HS-5 (cell line): ENCODE results near the gene ARMC3.
"Not testable (repeated sequence)": the region's sequence is repeated elsewhere in the genome, so short reads cannot be mapped to it uniquely, and the experiment has no call there.

ENCODE experiments used
- DNase-seq: peaks from one replicate; pipeline ENCODE4 v3.0.0-alpha.2; 2012; ENCODE audit warnings: low read depth

The ARMC3 gene

DNA sequence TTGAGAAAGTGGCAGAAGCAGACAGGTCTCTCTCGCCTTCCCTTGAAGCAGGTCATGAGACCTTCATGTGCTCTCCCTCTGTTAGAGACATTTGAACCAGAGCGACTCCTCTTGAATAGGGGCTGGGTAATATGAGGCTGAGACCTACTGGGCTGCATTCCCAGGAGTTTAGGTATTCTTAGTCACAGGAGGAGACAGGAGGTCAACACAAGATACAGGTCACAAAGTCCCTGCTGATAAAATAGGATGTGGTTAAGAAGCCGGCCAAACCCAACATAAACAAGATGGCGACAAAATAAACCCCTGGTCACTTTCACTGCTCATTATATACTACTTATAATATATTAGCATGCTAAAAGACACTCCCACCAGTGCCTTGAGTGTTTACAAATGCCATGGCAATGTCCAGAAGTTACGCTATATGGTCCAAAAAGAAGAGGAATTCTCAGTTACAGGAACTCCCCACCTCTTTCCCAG, 124.0 kb downstream of the ARMC3 start:
- no peak for DNase-seq

DNA sequence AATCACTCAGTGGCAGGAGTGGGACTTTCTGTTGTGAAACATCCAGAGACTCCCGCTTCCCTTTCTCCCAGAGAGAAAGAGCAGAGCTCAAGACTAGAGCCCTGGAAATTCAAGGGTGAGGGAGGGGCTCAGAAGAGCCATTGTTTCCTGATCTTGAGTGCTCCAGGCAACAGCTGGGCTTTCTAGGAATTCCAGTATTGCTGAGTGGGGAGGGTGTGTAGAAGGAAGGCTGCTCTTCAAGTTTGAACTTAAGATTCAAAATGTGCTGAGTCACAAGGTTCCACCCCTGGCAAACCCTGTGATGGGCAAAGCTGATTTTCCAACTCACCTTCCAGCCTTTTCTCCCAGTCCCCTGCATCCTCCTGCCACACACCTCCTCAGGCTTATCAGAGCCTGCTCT, 125.2 kb downstream of the ARMC3 start:
- DNase-seq: no peak

DNA sequence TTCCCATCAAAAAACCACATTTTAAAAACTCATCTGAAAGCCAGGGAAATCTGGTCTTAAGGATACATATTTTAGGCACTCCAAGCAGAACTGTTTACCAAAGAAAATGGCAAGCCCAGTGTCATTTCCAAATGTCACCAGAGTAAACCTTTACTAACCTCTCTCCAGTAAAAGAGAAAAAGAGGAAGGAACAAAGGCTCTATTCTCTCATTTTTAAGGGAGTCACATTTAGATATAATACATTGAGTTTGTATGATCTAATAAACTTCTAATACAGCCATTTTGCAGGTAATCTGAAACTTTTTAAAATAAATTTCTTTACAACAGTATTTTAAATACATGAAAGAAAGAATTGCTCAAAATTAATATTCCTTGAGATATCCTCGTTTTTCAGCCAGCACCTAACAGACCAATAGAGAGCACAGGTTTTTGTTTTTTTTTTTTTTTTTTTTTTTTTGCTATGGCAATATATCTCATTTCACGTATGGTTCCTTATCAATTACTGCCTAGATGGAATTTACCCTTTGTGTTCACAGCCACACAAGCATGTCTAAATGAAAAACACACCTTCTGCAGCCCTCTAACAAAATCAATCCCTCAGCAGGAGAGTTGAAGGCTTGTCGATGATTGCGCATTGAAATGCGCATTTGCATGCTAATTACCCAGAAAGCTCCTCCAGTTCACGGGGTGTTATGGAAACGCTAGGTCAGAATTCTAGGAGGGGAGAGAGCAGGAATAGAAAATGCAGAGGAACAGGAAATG, 127.8 kb downstream of the ARMC3 start:
- no peak for DNase-seq

DNA sequence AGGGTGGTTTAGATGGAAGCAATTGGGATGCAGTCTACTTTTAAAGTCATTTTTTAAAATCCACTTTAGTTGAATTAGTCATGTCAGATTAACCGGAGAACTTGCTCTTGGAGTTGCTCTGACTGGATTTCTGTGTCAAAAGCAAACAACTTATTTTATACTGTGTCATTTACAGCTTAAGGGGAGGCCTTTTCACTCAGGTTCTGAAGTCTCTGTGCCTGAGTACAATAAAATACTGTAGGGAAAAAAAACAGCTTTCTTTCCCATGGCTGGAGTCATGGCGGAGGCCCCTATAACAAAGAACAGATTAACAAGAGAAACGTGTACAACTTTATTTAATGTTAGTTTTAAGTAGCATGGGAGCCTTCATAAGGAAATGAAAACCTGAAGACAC, 128.3 kb downstream of the ARMC3 start:
- DNase-seq: no peak

DNA sequence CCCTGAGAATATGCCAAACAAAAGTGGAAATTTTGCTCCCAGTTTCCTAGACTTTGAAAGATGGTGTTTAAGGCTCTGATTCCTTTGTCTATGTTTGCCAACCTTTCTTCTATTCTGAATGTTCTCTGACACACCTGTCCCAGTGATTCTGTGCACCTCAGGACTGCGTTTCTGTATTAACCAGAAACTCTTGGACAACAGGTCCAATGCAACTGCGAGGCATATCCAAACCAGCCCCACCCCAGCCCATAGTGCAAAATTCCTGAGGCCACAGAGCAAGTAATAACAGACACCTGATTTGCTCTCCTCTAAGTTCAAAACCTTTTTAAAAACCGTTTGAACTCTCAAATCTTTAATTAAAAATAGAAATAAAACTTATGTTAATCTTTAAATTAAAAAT, 130.5 kb downstream of the ARMC3 start:
- no peak for DNase-seq

DNA sequence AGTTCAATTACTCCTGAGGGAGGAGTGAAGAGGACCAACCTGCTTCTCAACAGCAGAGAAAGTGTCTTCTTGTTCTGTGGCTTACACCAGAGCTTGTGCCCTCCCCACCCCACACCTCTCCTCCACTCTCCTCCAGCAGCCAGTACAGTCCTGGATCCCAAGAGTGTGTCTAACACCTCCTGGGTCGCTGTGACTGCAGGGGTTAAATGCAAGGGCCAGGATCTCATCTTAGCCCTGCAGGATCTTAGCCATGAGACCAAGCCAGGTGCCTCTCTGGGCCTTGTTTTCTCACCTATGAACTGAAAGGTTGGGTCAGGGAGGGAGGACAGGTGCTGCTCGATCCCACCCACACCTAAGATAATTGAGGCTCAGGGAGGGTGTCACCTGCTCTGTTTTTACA, 133.1 kb downstream of the ARMC3 start:
- no peak for DNase-seq

DNA sequence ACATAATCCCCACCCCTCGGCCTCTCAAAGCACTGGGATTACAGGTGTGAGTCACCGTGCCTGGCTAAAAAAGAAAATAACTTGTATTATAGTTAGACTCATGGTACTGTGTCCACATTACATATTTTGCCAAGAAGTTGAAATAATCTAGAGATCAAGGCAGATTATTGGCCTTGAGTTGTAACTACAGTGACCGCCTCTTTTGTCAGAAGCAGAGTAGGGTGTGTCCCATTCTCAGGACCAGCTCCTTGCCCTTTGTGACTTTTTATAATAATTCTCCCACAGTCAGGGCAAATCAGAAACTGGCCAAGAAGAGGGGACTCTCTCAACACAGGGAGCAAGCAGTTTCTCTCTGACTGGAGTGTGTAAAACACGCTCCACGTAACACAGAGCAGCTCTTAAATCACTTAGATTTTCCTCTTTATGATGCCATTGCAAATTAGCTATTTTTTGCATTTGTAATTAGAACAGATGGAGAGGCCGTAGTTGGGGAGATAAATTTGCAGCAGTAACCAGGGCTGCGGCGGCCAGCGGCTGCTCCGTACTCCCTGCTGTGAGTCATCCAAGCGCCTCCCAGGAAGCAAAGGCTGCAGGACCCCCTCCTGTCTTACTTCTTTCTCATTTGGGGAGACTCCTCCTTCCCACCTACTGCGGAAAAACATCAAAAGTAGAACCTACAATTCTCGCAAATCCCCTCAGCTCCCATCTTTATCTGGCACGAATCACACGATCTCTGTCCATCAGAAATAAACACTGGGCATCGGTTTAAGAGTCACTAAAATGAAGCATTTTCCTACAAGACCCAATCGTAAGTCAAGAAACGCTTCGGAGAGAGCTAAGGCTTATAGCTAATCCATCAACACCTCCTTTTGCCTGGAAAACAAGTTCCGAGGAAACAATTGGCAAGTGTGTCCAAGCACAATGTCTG, 135.5 kb downstream of the ARMC3 start:
- DNase-seq: no peak

DNA sequence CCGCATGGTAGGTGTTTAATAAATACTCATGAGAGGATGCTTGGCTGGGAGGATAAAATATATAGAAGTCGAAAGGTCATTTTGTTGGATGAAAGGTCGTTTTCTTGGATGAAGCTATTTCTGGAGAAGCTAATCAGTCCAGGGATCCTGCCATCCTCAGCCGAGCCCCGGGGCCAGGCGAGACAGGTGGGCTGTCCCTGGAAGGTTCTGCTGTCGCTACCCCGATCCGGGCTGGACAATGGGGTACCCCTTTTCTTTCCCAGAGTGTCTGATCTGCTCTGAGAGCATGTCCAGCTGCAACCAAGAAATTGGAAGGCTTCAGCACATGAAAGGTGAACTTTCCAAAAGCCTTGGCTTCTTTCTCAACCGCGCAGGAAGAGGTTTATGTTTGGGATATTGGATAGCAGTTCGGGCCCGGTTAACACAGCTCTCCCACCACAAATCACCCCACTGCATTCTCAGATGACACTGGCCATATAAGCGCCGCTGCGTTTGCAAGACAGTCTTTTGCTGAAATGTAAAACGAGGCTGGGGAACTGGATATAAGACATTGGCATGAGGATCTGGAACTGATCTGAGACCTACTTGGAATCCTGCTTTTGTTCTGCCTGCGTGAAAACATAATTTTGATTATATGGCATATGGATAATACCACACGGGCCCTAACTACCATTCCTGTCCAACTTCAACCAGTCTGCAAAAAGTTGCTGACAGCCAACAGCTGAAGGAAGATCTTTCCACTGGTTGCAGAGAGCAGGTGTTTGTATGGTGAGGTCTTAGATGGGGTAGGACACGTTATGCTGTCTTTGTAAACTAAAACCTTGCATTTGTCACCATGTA, 136.3 kb downstream of the ARMC3 start:
- no peak for DNase-seq

DNA sequence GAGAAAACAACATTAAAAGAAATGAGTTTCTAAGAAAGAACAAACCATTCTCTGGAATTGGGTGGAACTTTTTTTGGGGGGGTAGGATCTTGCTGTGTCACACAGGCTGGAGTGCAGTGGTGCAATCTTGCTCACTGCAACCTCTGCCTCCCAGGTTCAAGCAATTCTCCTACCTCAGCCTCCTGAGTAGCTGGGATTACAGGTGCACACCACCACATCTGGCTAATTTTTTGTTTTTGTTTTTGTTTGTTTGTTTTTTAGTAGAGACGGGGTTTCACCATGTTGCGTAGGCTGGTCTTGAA, 136.9 kb downstream of the ARMC3 start:
- DNase-seq: not testable (repeated sequence)

DNA sequence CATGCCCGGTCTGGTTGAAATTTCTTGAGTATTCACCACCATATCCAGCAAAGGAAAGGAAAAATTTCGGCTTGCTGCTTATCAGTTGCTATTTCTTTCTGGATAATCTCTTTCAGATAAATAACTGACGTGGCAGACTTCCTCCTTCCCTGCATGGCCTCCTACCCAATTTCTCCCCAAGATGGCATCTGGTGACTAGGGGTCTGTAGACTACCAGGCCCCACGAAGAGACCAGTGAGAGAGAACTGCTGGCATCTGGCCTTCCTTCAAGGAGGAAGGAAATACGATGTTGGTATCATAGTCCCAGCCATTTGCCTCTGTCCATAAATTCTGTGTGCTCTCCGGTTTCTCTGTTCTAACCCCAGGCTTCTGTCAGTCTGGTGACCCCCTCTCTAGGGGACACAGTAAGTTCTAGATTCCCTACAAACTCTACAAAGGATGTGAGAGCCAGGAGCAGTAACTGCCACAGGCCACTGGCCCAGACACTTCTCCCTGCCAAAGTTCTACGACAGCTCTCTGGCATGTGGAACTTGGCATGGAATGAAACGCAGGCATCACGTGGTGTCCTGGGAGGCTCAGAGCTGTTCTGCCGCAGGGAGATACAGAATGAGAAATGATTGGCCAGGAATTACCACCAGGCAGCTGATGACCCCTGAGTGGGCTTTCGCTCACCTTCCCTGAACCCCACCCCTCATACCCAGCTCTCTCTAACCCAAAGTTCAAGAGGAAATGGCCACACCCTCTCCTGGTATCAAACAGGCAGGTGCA, 137.5 kb downstream of the ARMC3 start:
- DNase-seq: no peak

DNA sequence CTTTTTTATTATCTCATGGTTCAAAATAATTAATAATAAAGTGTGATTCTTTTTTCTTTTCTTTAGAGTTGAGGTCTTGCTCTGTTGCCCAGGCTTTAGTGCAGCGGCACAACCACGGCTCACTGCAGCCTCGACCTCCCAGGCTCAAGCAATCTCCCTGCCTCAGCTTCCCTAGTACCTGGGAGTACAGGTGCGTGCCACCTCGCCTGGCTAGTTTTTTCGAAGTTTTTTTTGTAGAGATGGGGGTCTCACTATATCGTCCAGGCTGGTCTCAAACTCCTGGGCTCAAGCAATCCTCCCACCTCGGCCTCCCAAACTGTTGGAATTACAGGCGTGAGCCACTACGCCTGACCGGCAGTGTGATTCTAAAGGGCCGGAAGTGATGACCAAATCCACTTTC, 139.5 kb downstream of the ARMC3 start:
- no peak for DNase-seq

DNA sequence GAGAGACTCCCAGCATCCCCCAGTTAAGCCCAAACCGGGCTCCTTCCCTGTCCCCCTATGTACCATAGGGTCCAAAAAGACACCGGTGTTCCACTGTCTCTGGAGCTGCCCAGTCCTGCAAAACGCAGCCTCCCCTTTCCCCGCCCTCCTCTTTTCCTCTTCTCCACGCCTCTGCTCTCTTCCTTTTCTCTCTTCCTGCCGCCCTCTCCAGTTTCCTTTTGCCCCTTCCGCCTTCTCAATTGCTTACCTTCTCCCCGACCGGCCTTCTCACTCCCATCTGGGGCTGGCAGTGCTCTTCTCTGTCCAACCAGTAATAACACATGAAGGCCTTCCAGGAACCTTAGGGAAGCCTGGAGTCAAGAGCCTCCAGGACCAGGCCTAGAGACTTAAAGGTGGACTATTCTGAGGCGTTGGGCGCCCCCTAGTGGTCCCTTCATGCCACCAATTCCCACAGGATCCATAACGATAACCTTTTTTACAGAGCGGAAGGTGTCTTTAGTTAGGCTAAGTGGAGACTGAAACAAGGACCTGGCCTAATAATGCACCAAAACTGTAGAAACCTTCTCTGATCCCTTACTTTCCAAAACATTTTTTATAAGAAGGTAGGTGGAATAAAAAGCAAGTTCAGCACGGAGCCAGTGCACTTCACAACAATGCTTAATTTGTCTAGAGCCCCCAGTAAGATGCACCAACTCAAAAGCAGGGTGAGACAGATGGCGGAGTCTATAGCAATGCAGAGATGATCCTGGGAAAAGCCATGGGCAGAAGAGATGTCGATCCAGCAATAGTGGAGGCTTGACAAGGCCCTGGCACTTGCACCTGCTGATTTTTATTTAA, 140.3 kb downstream of the ARMC3 start:
- no peak for DNase-seq

DNA sequence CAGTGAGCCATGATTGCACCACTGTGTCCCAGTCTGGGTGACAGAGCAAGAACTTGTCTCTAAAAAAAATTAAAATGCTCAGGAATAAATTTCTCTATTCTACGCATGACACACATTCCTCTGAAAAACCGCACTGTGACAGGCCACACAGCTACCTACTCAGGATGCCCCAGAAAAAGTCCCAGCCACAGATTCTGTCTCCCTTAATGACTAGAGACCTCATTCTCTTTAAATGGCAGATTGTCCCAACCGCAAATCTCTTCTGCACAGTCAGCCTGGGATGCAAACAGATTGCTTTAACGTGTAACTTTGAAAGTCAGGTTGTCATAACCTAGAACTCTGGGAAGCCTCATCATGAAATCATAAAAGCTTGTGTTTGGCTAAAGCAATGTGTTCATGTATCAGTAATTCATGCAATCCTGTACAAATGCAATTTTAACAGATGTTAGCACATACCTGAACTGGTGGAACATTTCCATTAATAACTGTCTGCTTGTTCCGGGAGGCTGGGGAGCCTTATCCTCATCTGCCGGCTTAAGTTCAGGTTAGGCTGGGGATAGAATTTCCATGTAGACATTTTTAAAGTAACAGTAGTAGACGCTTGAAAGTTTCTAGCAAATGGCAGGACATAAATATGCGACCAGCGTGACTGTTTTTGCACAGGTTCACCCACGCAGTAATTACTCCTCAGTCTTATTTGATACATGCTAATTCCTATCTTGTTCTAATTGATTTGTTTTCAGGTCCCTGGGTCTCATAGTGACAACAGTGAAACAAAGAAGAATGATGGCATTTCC, 141.4 kb downstream of the ARMC3 start:
- no peak for DNase-seq

DNA sequence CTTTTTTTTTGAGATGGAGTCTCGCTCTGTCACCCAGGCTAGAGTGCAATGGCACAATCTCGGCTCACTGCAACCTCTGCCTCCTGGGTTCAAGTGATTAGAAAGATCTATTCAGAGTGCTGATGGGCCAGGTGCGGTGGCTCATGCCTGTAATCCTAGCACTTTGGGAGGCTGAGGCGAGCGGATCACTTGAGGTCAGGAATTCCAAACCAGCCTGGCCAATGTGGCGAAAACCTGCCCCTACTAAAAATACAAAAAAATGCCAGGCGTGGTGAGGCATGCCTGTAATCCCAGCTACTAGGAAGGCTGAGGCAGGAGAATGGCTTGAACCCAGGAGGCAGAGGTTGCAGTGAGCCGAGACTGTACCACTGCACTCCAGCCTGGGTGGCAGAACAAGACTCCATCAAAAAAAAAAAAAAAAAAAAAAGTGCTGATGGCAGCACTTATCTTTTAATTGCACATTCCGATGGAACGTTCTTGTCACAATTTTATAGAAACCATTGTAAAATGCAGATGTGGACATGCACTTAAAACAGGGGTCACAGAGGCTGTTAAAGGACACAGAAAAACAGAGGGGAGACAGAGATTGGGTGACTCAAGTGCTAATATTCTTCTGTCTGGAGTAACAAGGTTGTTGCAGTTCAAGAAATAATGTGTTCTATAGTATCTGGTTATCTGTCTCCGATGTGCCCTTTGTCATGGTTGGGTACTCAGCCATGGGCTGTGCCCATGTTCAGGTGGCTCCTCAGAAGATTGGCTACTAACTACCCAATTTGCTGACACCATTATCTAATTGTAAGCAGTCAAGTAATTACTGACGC, 142.4 kb downstream of the ARMC3 start:
- not testable (repeated sequence) for DNase-seq

DNA sequence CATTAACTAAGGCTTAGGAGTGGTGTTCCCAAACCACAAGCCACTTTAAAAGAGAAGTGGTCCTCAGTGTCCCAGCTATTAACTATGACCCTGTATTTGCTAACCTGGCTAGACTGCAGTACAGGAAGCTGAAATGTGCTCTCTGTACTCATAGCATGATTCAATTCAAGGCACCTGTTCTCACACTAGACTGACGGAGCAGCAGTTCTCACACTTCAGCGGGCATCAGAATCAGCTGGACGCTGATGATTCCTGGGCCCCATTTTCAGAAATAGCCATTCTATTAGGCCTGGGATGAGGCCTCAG, 143.0 kb downstream of the ARMC3 start:
- DNase-seq: no peak

DNA sequence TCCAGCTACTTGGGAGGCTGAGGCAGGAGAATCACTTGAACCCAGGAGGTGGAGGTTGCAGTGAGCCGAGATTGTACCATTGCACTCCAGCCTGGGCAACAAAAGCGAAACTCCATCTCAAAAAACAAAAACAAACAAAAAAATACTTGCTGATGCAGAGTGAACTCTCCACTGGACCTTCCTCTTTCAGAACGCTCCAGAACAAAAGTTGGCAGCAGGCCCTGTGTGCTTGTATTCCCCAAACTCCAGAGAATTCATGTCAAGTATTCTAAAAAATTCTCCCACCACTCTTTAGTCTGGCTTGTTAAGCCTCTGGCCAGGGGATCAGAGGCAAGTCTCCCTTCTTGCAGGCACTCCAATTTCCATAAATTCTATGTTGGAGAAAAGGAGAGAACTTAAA, 144.7 kb downstream of the ARMC3 start:
- DNase-seq: not testable (repeated sequence)

DNA sequence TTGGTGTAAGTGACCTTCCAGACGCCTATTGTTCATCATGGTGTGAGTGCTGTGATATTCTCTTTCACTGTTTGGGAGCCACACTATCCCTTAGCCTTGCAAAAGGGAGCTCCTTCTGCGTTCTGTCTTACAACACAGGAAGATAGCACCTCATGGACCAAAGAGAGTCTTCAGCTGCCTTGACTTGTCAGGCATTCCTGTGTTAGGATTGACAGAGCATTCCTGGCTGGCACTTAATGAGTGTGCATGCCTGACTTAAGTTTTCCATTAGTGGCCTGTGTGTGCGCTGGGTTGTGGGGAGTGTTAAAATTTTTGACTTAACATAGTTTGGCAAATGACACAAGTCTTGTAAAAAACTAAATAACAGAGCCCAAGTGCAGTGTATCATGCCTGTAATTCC, 145.7 kb downstream of the ARMC3 start:
- no peak for DNase-seq

DNA sequence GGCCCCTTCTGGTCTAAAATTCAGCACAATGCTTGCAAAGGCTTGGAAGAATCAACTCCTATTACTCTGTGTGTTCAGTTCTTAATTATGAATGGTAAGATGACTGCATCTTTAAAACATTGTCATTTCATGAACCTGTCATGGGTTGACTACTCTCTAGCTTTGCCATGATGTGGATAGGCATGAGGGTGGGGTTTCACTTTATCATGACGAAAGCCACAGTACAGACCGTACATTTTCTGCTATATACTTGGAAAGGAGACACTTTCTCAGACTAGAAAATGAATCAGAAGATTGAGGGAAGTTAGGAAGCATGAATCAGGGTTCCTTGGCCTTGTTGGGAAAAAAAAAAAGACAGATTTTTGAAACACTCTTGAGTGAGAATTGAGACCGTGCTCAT, 147.8 kb downstream of the ARMC3 start:
- DNase-seq: no peak

DNA sequence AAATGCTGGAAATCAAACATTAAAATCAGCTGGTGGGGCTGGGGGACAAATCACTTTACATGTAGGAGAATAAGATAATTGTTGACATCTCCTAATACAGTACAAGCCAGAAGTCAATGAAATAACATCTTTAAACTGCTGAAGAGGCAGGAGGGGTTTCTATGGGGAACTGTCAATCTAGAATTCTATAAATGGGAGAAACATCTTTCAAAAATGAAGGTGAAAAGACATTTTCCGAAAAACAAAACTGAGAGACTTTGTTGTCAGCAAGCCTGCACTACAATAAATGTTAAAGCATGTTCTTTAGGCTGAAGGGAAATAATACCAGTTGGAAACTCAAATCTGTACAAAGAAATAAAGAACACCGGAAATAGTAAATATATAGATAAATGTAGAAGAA, 150.3 kb downstream of the ARMC3 start:
- DNase-seq: no peak
